ENCODE data around the gene PRDX5. TPM values are rescaled to one million over a fixed set of nuclear protein-coding genes. Genes with fewer than 3 reads are reported as not detected.

Gene PRDX5
- total RNA-seq, 2 donors from 2014 or later: 108 to 224 TPM

- DNase-seq (peak; percentile 59 to 81 (median 70)), ATAC-seq (peak; percentile 46)
- no peaks in the 10 kb centered on the region for H3K9me3 ChIP-seq
- H3K36me3 ChIP-seq (replicated peaks in 1 of 2; ENCODE audit: insufficient read depth in 1 of 2, low read depth in 2 of 2): no peaks in the 10 kb centered on the region
- peak overlapping the region in 1 of 2 donors; percentile 2 for H3K4me3 ChIP-seq
- peak in 1 of 7 experiments; percentile 2 for TF ChIP-seq CTCF (IDR thresholded peaks at IDR 0.05)
- no peak for TF ChIP-seq POLR2A (IDR thresholded peaks at IDR 0.05)
- WGBS, 2 donors: 2 to 17% methylated on average over 8 to 60 of the region's 60 CpGs
- peaks cover 27% of the 10 kb centered on the region for H3K4me1 ChIP-seq
- intact Hi-C loops (cut with DNase I): loop anchor here (5.0 kb wide), 1 partner anchor 92 kb away; the partner anchor contains the start of gene FERMT3
- no peak overlapping the region for H3K27ac ChIP-seq
- H3K27me3 ChIP-seq: peaks cover 0 to 24% of the 10 kb centered on the region in 2 donors
Measured at GRCh38 chr11:64298966-64299846, 18.7 kb upstream of the PRDX5 start.

DNA sequence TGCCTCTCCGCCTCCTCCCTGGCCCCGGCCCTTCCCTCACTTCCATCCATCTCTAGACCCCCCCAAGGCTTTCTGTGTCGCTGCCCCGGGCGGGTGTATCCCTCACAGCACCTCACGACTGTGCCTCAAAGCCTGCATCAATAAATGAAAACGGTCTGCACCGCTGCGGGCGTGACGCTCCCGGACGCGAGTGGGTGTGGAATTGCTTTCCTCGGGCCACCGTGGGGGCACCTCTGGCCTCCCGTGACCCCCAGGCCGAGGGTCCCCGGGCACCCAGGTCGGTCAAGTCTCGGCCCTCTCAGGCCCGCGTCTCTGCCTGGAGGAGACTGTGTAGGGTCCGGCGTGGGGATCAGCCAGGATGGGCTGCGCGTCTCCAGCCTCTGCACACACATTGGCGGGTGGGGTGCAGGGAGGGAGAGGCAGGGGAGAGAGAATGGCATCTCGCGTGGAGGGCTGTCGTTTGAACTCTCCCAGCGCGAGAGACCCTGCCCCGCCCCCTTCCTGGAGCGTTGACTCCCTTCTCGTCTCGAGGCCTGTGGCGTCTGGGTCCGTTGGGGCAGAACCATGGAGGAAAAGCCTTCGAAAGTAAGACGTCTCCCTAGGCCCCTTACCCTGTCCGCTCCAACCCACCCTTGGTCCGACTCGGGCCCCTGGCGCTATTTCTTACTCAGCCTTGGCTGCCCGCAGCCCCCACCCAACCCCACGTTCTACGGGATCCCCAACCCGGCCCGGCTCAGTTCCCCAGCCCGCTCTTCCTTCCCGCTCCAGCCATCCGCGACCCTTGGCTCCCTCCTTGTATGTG is 17.9 kb upstream of the PRDX5 start, which contains the start of gene CATSPERZ:
Gene CATSPERZ (plus strand): TSS at position 512 of the 802 bp plus-strand sequence. CDS start 53 bp downstream, at position 565.
- ATAC-seq (no peak), DNase-seq (no peak)
- TF ChIP-seq POLR2A (IDR thresholded peaks at IDR 0.05) (no peak), CTCF (IDR thresholded peaks at IDR 0.05) (peak in 1 of 7 experiments; percentile 6)
- 7 to 15% methylated on average over 28 to 45 of the region's 54 CpGs for WGBS, 2 donors
- intact Hi-C loops (cut with DNase I): loop anchor here (5.0 kb wide), 1 partner anchor 93 kb away; the partner anchor contains the start of gene FERMT3
- H3K36me3 ChIP-seq (replicated peaks in 1 of 2; ENCODE audit: insufficient read depth in 1 of 2, low read depth in 2 of 2): no peaks in the 10 kb centered on the region
- peaks cover 33% of the 10 kb centered on the region for H3K4me1 ChIP-seq
- no peaks in the 10 kb centered on the region for H3K9me3 ChIP-seq
- H3K27me3 ChIP-seq: peaks cover 0 to 24% of the 10 kb centered on the region in 2 donors
- peak within 1 kb of the TSS in 1 of 2 donors; percentile 2 for H3K4me3 ChIP-seq
- H3K27ac ChIP-seq: no peak within 1 kb of the TSS

- H3K4me1 ChIP-seq: peaks cover 49% of the 10 kb centered on the region
- 71 to 73% methylated on average over 11 to 13 of the region's 13 CpGs for WGBS, 2 donors
- intact Hi-C loops (cut with DNase I): no loop called here
Measured at GRCh38 chr11:64303109-64304031, 14.6 kb upstream of the PRDX5 start.

More at GRCh38 chr11:64303109-64304031, 14.6 kb upstream of the PRDX5 start:
- no peak for TF ChIP-seq POLR2A (IDR thresholded peaks at IDR 0.05)
- no peak for TF ChIP-seq CTCF (IDR thresholded peaks at IDR 0.05)
- no peak for DNase-seq
- Histone ChIP-seq H3K9me3 (no peaks in the 10 kb centered on the region), H3K27me3 (peaks cover 0 to 5% of the 10 kb centered on the region in 2 donors), H3K36me3 (replicated peaks in 1 of 2; ENCODE audit: insufficient read depth in 1 of 2, low read depth in 2 of 2) (no peaks in the 10 kb centered on the region), H3K27ac (peak overlapping the region in 2 of 4 donors; percentile 80 to 94), H3K4me3 (no peak overlapping the region)
- ATAC-seq: no peak
